HG03565 (cell line): Measurements from ENCODE around the gene RFC1.
"Not testable (repeated sequence)": the region's sequence is repeated elsewhere in the genome, so short reads cannot be mapped to it uniquely, and the experiment has no call there.

Source experiments
- ATAC-seq: cut with Tn5 transposase; IDR thresholded peaks from one replicate; pipeline ENCODE4 v1.9.1; 2021; ENCODE audit warnings: mild to moderate bottlenecking, moderate library complexity; ENCODE audit not compliant: unreplicated experiment

RFC1 gene

GRCh38 chr4:39365830-39366771, at the start of gene RFC1:
TSS of gene RFC1 (minus strand) at chr4:39366362. CDS start at chr4:39366241, 121 bp downstream.
- peak; percentile 69 for ATAC-seq

DNA sequence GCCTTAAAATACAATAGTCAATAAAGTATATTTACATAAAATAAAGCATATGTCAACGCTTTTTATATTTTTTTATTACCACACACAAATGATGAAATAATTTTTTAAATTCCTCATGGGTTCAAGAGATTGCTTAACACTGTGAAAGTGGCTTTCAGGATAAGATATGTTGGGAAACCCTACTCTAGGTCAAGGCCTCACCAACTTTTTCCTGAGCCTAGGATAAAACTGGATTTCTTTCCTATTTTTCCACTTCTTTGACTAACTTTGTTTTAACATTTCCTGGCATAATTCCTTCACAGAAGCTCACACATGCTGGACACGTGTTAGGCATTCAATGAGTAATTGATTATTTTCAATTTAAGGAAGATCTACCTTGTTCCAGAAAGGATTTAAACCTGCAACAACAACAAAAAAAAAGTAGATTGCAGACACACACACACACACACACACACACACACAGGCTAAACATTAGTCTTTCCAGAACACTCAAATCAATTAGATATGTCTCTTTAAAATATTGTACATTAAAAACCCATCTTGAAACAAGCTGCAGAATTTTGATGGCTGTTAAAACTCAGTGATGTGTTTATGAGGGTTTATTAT, 49.6 kb upstream of the RFC1 start:
- ATAC-seq = no peak

GRCh38 chr4:39411561-39411960, 45.4 kb upstream of the RFC1 start:
- ATAC-seq = not testable (repeated sequence)

GRCh38 chr4:39410415-39410814, 44.3 kb upstream of the RFC1 start:
- no peak for ATAC-seq

GRCh38 chr4:39407584-39407885, 41.4 kb upstream of the RFC1 start:
- ATAC-seq = no peak

- no peak for ATAC-seq
These were observed 40.8 kb upstream of the RFC1 start, which contains the start of gene KLB for GRCh38 chr4:39406763-39407583. TSS of gene KLB (plus strand) at chr4:39406930. CDS start at chr4:39406950, 20 bp downstream.

- ATAC-seq = not testable (repeated sequence)
These were observed 35.5 kb upstream of the RFC1 start for GRCh38 chr4:39401640-39402039.

DNA sequence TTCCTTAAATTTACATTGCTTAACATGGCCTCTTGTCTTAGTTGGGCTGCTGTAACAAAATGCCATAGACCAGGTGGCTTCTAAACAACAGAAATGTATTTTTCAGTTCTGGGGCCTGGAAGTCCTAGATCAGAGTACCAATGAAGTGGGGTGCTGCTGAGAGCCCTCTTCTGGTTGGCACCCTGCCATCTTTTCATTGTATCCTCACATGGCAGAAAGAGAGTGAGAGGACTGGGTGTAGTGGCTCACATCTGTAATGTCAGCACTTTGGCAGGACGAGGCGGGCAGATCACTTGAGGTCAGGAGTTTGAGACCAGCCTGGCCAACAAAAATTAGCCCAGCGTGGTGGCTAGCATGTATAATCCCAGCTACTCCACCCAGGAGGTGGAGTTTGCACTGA, 28.5 kb upstream of the RFC1 start:
- no peak for ATAC-seq

- no peak for ATAC-seq
These were observed 24.4 kb upstream of the RFC1 start for GRCh38 chr4:39390603-39391002.

- no peak for ATAC-seq
These were observed 18.4 kb upstream of the RFC1 start for GRCh38 chr4:39384563-39384962.

DNA sequence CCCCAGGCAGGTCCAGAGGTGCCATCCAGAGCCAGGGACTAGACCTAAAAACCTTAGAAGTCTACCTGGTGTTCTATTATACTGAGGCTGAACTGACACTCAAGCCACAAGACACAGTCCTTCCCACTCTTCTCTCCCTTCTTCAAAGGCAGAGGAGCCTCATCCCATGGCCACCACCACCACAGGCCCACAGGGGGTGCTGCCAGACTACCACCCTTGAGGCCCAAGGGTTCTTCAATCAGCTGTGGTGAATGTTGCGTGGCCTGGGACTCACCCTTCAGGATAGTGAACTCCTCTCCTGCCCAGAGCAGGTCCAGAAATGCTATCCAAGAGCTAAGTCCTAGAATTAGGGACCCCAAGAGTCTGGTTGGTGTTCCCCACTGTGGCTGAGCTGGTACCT, 17.5 kb upstream of the RFC1 start:
- no peak for ATAC-seq

DNA sequence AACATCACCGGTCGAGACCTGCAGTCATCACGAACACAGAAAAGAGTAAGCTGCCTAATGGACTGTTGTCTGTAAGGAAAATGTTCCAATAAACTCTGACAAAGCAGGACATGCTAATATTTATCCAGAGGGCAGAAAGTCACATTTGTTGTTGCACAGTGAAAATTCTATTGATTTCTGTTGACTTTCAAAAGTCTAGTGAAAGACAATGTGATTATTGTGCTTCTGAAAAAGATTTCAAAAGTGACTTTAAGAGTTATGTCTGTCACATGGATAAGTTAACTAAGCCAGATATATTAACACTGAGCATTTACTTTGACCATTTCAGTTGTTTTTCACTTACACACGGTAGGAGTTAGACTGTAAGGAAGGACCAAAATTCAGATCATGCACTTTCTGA, 9.3 kb upstream of the RFC1 start:
- ATAC-seq = no peak

- not testable (repeated sequence) for ATAC-seq
These were observed 5.0 kb upstream of the RFC1 start for GRCh38 chr4:39371209-39371608.

DNA sequence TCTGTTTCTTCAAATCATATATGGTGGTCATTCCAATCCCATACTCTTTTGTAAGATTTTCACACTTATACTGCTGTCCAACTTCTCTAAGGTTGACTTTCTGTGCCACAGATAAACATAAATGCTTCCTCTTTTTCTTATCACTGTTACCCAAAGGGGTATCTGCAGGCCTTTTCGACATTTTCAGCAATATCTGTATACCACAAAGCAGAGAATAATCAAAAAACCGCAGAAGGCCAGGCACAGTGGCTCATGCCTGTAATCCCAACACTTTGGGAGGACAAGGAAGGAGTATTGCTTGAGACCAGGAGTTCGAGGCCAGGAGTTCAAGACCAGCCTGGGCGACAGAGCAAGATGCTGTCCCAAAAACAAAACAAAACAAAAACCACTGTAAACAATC, 3.1 kb upstream of the RFC1 start:
- ATAC-seq = no peak

DNA sequence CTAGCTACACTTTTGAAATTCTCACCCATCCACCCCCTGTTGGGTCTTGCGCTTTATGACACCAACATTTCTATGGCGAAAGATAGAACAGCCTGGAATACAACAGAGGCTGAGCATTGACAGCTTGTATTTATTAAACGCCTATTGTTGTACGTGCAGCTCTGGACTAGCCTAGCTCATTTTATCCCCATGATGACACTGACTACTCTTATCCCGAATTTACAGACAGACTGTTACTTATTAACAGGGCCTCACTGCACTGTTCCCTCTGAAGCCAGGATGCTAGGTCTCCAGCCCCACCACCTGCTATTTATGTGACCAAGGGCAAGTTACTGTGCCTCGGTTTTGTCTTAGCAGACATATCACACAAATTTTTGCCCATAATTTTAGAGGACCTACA, 1.0 kb upstream of the RFC1 start:
- ATAC-seq = no peak

GRCh38 chr4:39365360-39365759, 802 bp downstream of the RFC1 start:
- peak; percentile 5 for ATAC-seq

DNA sequence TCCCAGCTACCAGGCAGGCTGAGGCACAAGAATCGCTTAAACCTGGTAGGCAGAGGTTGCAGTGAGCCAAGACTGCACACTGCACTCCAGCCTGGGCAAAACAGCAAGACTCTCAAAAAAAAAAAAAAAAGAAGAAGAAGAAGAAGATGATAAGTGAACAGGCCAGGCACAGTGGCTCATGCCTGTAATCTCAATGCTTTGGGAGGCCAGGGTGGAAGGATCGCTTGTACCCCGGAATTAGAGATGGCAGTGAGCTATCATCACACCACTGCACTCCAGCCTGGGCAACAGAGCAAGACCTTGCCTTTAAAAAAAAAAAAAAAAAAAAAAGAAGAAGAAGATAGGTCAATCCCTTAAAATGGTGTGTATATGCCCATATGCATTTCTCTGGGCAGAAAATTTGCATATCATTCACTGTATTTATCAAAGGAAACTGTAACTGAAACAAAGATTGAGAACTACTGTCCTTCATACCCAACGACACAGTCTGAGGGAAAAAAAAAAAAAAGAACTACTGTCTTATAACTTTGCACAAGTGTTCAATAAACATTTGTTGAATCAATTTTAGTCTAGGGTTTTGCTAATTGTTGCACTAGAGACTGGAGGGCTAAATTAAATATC, 2.3 kb downstream of the RFC1 start:
- ATAC-seq = no peak

GRCh38 chr4:39362827-39363226, 3.3 kb downstream of the RFC1 start:
- ATAC-seq = no peak

- not testable (repeated sequence) for ATAC-seq
These were observed 5.6 kb downstream of the RFC1 start for GRCh38 chr4:39360611-39361010.

DNA sequence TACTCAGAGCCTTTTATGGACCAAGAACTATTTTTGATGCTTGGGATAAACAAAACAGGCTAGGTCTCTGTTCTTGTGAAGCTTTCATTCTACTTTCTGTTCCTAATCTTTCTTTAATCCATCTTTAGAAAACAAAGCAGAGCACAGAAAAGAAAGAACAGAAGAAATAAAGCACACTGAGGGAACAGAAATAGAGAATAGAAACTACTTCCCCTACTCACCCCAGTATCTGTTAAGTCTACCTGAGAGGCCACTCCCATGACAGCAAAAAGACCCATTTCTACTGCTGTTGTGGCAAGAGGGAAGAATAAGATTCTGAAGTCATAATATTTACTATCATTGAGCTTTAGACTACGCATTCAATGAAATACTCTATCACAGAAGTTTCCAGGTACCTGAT, 9.2 kb downstream of the RFC1 start:
- ATAC-seq = no peak

DNA sequence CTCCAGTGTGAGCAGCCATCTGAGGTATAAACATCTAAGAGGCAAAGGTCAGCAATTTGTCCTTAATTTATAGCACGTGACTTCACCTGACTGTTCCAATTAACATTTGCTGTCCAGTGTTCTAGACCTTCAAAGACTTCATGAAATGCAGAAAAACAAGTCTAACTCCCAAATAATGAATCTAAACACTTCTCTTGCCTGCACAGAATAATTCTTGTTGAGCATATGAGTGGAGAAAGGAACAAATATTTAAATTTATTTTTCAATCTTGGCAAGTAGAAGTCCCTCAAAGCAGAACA, 12.0 kb downstream of the RFC1 start:
- no peak for ATAC-seq
